PC-9 (cell line): ENCODE data around the gene GNG13.

Experiments used
- CTCF ChIP-seq: fragments of 200-600 bp; sonication (generic); conservative IDR thresholded peaks from 2 replicates; pipeline ENCODE4 v1.6.1; 2017; ENCODE audit warnings: mixed run types, antibody characterized with exemption, mild to moderate bottlenecking, moderate library complexity
- EZH2 ChIP-seq: fragments of 200-600 bp; sonication (generic); IDR thresholded peaks from 2 replicates; pipeline ENCODE4 v1.8.0; 2017; ENCODE audit warnings: antibody characterized with exemption, low read depth

- TF ChIP-seq CTCF (no peak), EZH2 (no peak)
Observed at GRCh38 chr16:794091-794822, 6.3 kb downstream of the GNG13 start.
